ENCODE measurements around the gene SPTB.

The SPTB gene

DNA sequence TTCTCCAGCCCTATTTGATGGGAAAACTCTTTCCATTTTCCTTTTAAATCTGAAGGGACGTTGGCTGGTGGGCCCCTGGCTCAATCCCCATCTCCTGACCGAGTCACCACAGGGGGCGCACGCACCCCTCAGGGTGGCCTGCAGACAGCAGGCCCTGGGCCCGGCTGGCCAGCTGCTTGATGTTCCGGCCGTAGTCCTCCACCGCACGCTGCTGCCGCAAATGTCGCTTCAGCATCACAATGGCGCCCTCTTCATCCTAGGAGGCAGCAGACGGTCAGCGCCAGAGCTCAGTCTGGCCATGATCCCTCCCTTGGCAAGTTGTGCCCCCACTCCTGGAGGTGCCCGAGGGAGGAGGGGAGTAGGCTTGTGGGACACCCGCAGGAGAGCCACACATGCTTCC lies 105.4 kb downstream of the SPTB start:
- no peak overlapping the region for H2BK15ac ChIP-seq (ENCODE audit: low read depth, poor library complexity, severe bottlenecking)
- no peak overlapping the region for H3K18ac ChIP-seq (ENCODE audit: low read depth in 1 of 2, low read length in 2 of 2)
- peaks cover 0 to 6% of the 10 kb centered on the region in 2 experiments for H3K36me3 ChIP-seq (ENCODE audit: control insufficient read depth in 1 of 2, insufficient read depth in 2 of 2, low read depth in 1 of 2, low read length in 2 of 2)
- H3K9ac ChIP-seq (ENCODE audit: low read length) = no peak overlapping the region
- H2BK12ac ChIP-seq (ENCODE audit: low read length in 2 of 2) = no peak overlapping the region
- H3K14ac ChIP-seq (ENCODE audit: low read length in 2 of 2) = no peak overlapping the region
- no peak overlapping the region for H2BK120ac ChIP-seq (ENCODE audit: low read depth, low read length)
- H2AK5ac ChIP-seq (ENCODE audit: low read length, severe bottlenecking) = no peak overlapping the region
- H2AFZ ChIP-seq (ENCODE audit: low read depth, low read length) = no peak overlapping the region
- no peak overlapping the region for H4K91ac ChIP-seq (ENCODE audit: low read length)
- no peak overlapping the region for H3K27ac ChIP-seq (ENCODE audit: low read length, poor library complexity, severe bottlenecking)
- H3K4me2 ChIP-seq (ENCODE audit: low read length, poor library complexity, severe bottlenecking) = no peak overlapping the region
- no peaks in the 10 kb centered on the region for H3K9me3 ChIP-seq (ENCODE audit: control insufficient read depth, low read length)
- no peak overlapping the region for H4K8ac ChIP-seq (ENCODE audit: low read length)
- H3K4me1 ChIP-seq (ENCODE audit: control insufficient read depth, insufficient read depth, low read depth, low read length) = no peaks in the 10 kb centered on the region
- no peak overlapping the region for H3K23ac ChIP-seq (ENCODE audit: low read length in 2 of 2)
- H3K79me1 ChIP-seq (replicated peaks; ENCODE audit: low read length, poor library complexity, severe bottlenecking) = no peaks in the 10 kb centered on the region
- H3K4ac ChIP-seq (ENCODE audit: low read depth in 1 of 2, low read length in 2 of 2) = no peak overlapping the region
- DNase-seq = no peak
- no peak overlapping the region for H2BK5ac ChIP-seq (ENCODE audit: low read depth, low read length, poor library complexity, severe bottlenecking)
- H3K27me3 ChIP-seq (ENCODE audit: control insufficient read depth in 1 of 2, insufficient read depth in 1 of 2, low read length in 2 of 2) = peaks cover 0 to 49% of the 10 kb centered on the region in 2 experiments
- no peak overlapping the region for H3K4me3 ChIP-seq (ENCODE audit: insufficient read depth in 1 of 2, low read depth in 1 of 2, low read length in 2 of 2)
- WGBS = 94% methylated on average over 16 of the region's 16 CpGs

GRCh38 chr14:64773577-64773976 lies 106.1 kb downstream of the SPTB start:
- Histone ChIP-seq H2BK12ac (ENCODE audit: low read length in 2 of 2) (no peak overlapping the region), H2AFZ (ENCODE audit: low read depth, low read length) (no peak overlapping the region)
- 95% methylated on average over 3 of the region's 3 CpGs for WGBS

DNA sequence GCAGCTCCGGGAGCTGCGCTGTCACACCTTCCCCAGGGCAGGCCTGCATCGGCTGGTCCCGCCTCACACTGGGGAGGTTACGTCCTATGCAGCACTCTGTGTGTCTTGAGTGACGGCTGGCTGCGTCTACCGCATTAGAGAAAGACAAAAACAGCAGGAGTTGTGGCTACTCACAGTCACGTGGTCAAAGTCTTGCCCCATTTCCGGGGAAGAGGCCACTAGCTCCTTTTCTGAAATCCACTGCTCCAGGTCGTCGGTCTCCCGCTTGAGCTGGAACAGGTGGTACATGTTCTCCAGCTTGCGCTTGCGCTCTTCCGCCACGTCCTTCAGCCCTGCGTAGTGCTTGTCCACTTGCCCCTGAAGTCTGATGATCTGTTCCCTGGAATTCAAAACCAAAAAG lies 106.7 kb downstream of the SPTB start:
- WGBS = 94% methylated on average over 18 of the region's 18 CpGs
- no peak overlapping the region for H2BK5ac ChIP-seq (ENCODE audit: low read depth, low read length, poor library complexity, severe bottlenecking)
- H3K36me3 ChIP-seq (ENCODE audit: control insufficient read depth in 1 of 2, insufficient read depth in 2 of 2, low read depth in 1 of 2, low read length in 2 of 2) = peaks cover 0 to 6% of the 10 kb centered on the region in 2 experiments
- H2BK12ac ChIP-seq (ENCODE audit: low read length in 2 of 2) = no peak overlapping the region
- H3K9ac ChIP-seq (ENCODE audit: low read length) = no peak overlapping the region
- H3K27me3 ChIP-seq (ENCODE audit: control insufficient read depth in 1 of 2, insufficient read depth in 1 of 2, low read length in 2 of 2) = peaks cover 0 to 58% of the 10 kb centered on the region in 2 experiments
- H2AK5ac ChIP-seq (ENCODE audit: low read length, severe bottlenecking) = no peak overlapping the region
- H3K4me3 ChIP-seq (ENCODE audit: insufficient read depth in 1 of 2, low read depth in 1 of 2, low read length in 2 of 2) = no peak overlapping the region
- H3K14ac ChIP-seq (ENCODE audit: low read length in 2 of 2) = no peak overlapping the region
- H3K4me1 ChIP-seq (ENCODE audit: control insufficient read depth, insufficient read depth, low read depth, low read length) = no peaks in the 10 kb centered on the region
- H3K79me1 ChIP-seq (replicated peaks; ENCODE audit: low read length, poor library complexity, severe bottlenecking) = no peaks in the 10 kb centered on the region
- H3K18ac ChIP-seq (ENCODE audit: low read depth in 1 of 2, low read length in 2 of 2) = no peak overlapping the region
- H2AFZ ChIP-seq (ENCODE audit: low read depth, low read length) = no peak overlapping the region
- no peak overlapping the region for H3K4me2 ChIP-seq (ENCODE audit: low read length, poor library complexity, severe bottlenecking)
- H3K9me3 ChIP-seq (ENCODE audit: control insufficient read depth, low read length) = no peaks in the 10 kb centered on the region
- H3K4ac ChIP-seq (ENCODE audit: low read depth in 1 of 2, low read length in 2 of 2) = no peak overlapping the region
- no peak overlapping the region for H2BK120ac ChIP-seq (ENCODE audit: low read depth, low read length)
- H2BK15ac ChIP-seq (ENCODE audit: low read depth, poor library complexity, severe bottlenecking) = no peak overlapping the region
- no peak overlapping the region for H4K8ac ChIP-seq (ENCODE audit: low read length)
- DNase-seq = no peak
- H3K27ac ChIP-seq (ENCODE audit: low read length, poor library complexity, severe bottlenecking) = no peak overlapping the region
- H3K23ac ChIP-seq (ENCODE audit: low read length in 2 of 2) = no peak overlapping the region
- no peak overlapping the region for H4K91ac ChIP-seq (ENCODE audit: low read length)

More at GRCh38 chr14:64773577-64773976, 106.1 kb downstream of the SPTB start:
- no peak overlapping the region for H4K8ac ChIP-seq (ENCODE audit: low read length)
- H4K91ac ChIP-seq (ENCODE audit: low read length) = no peak overlapping the region
- no peak overlapping the region for H2BK120ac ChIP-seq (ENCODE audit: low read depth, low read length)
- H3K79me1 ChIP-seq (replicated peaks; ENCODE audit: low read length, poor library complexity, severe bottlenecking) = no peaks in the 10 kb centered on the region
- H3K4me2 ChIP-seq (ENCODE audit: low read length, poor library complexity, severe bottlenecking) = no peak overlapping the region
- no peak overlapping the region for H3K18ac ChIP-seq (ENCODE audit: low read depth in 1 of 2, low read length in 2 of 2)
- no peaks in the 10 kb centered on the region for H3K9me3 ChIP-seq (ENCODE audit: control insufficient read depth, low read length)
- H3K23ac ChIP-seq (ENCODE audit: low read length in 2 of 2) = no peak overlapping the region
- no peak overlapping the region for H3K9ac ChIP-seq (ENCODE audit: low read length)
- H3K4ac ChIP-seq (ENCODE audit: low read depth in 1 of 2, low read length in 2 of 2) = no peak overlapping the region
- H3K4me3 ChIP-seq (ENCODE audit: insufficient read depth in 1 of 2, low read depth in 1 of 2, low read length in 2 of 2) = no peak overlapping the region
- no peak overlapping the region for H3K14ac ChIP-seq (ENCODE audit: low read length in 2 of 2)
- no peak overlapping the region for H3K27ac ChIP-seq (ENCODE audit: low read length, poor library complexity, severe bottlenecking)
- H2BK5ac ChIP-seq (ENCODE audit: low read depth, low read length, poor library complexity, severe bottlenecking) = no peak overlapping the region
- H2AK5ac ChIP-seq (ENCODE audit: low read length, severe bottlenecking) = no peak overlapping the region
- no peak for DNase-seq
- H3K4me1 ChIP-seq (ENCODE audit: control insufficient read depth, insufficient read depth, low read depth, low read length) = no peaks in the 10 kb centered on the region
- H3K27me3 ChIP-seq (ENCODE audit: control insufficient read depth in 1 of 2, insufficient read depth in 1 of 2, low read length in 2 of 2) = peaks cover 0 to 55% of the 10 kb centered on the region in 2 experiments
- H3K36me3 ChIP-seq (ENCODE audit: control insufficient read depth in 1 of 2, insufficient read depth in 2 of 2, low read depth in 1 of 2, low read length in 2 of 2) = peaks cover 0 to 6% of the 10 kb centered on the region in 2 experiments
- H2BK15ac ChIP-seq (ENCODE audit: low read depth, poor library complexity, severe bottlenecking) = no peak overlapping the region

GRCh38 chr14:64772397-64772950 lies 107.2 kb downstream of the SPTB start:
- Histone ChIP-seq H3K14ac (ENCODE audit: low read length in 2 of 2) (no peak overlapping the region), H3K18ac (ENCODE audit: low read depth in 1 of 2, low read length in 2 of 2) (no peak overlapping the region), H3K36me3 (ENCODE audit: control insufficient read depth in 1 of 2, insufficient read depth in 2 of 2, low read depth in 1 of 2, low read length in 2 of 2) (peaks cover 0 to 6% of the 10 kb centered on the region in 2 experiments), H4K91ac (ENCODE audit: low read length) (no peak overlapping the region), H2BK5ac (ENCODE audit: low read depth, low read length, poor library complexity, severe bottlenecking) (no peak overlapping the region), H2BK12ac (ENCODE audit: low read length in 2 of 2) (no peak overlapping the region), H3K9me3 (ENCODE audit: control insufficient read depth, low read length) (no peaks in the 10 kb centered on the region), H3K4me3 (ENCODE audit: insufficient read depth in 1 of 2, low read depth in 1 of 2, low read length in 2 of 2) (no peak overlapping the region), H3K23ac (ENCODE audit: low read length in 2 of 2) (no peak overlapping the region), H4K8ac (ENCODE audit: low read length) (no peak overlapping the region), H3K4ac (ENCODE audit: low read depth in 1 of 2, low read length in 2 of 2) (no peak overlapping the region), H3K4me1 (ENCODE audit: control insufficient read depth, insufficient read depth, low read depth, low read length) (no peaks in the 10 kb centered on the region), H2AK5ac (ENCODE audit: low read length, severe bottlenecking) (no peak overlapping the region), H2BK120ac (ENCODE audit: low read depth, low read length) (no peak overlapping the region), H3K27me3 (ENCODE audit: control insufficient read depth in 1 of 2, insufficient read depth in 1 of 2, low read length in 2 of 2) (peaks cover 0 to 64% of the 10 kb centered on the region in 2 experiments), H3K9ac (ENCODE audit: low read length) (no peak overlapping the region), H3K4me2 (ENCODE audit: low read length, poor library complexity, severe bottlenecking) (no peak overlapping the region), H2BK15ac (ENCODE audit: low read depth, poor library complexity, severe bottlenecking) (no peak overlapping the region), H2AFZ (ENCODE audit: low read depth, low read length) (no peak overlapping the region), H3K79me1 (replicated peaks; ENCODE audit: low read length, poor library complexity, severe bottlenecking) (no peaks in the 10 kb centered on the region), H3K27ac (ENCODE audit: low read length, poor library complexity, severe bottlenecking) (no peak overlapping the region)
- DNase-seq = no peak
- 95% methylated on average over 36 of the region's 36 CpGs for WGBS
